T-helper 9 cell (primary cell): ENCODE results near the gene SHB.

Experiments used
- DNase-seq: peaks from one replicate; pipeline ENCODE4 v3.0.0-alpha.2; 2020

SHB gene

DNA sequence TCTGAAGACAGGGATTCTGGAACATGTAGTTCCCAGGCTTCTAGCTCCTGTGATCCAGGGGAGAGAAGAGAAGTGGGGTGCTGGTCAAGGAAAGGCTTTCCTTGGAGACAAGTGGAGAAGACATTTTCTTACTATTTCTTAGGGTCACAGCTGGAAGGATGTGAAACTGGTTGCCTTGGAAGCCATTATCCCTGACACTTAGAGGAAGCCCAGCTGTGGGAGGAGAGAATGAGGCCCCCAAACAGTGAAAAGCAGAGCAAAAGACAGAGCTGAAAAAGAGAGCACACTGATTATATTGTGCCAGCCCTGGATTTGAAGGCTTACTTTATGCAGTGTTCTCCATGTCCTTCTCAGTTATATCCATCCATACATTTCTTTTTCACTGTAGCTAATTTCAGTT, 17.5 kb upstream of the SHB start:
- DNase-seq = no peak

DNA sequence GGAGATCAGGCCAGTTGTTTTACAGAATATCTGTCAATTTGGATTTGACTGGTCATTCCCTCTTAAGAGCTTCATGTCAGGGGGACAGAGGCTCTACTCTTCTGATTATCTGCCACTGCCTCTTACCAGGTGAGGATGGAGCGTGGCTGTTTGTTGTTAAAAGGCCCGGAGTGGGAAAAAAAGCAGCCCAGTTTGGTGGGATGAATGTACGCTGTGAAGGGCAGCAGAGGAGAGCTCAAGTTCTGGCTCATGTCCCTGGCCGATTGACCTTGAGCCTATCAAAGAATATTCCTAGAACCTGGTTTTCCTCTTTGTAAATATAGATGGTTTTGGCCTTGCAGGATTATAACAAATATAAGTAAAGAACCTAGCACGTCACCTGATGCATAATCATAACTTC, 16.3 kb upstream of the SHB start:
- DNase-seq = no peak

DNA sequence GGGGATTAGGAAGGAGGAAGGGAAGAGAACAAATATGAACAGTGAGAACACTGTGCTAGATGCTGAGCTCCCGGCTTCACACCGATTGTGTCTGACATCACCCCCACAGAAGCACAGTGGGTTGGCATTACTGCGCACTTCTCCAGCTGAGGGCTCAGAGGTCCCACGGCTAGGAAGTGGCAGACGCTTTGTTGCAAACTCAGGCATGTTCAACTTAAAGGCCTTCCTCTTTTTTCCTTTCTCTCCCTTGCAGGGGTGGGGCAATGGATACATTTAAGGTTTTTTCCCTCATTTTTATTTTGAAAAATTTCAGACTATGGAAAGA, 15.5 kb upstream of the SHB start:
- no peak for DNase-seq

DNA sequence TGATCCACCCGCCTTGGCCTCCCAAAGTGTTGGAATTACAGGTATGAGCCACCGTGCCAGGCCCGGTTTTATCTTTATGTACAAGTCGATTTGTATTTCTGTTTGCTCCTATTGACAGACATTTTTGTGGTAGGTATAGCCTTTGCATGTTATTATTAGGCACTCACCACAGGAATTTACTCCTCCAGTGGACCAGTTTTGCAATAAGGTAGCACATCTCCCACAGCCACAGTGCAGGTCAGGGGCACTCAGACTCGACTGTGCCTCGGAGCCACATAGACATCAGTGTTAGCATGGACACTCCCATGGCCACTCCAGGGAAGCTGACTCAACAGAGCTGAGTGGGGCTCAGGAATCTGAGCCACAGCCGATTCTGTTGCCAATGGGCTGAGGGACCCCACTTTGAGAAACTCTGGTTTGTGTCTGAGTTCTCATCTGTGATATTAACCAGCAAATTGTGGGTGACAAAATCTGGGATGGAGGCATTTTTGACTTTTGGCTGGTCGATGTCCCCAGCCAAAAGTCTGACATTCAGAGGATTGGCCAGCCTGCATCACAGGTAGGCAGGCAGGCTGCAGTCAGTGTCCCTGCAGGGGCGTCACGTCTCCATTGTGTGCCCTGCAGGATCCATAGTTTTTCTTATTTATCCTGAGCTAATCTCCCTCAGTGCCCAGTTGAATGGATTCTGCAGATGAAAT, 15.0 kb upstream of the SHB start:
- DNase-seq = no peak

DNA sequence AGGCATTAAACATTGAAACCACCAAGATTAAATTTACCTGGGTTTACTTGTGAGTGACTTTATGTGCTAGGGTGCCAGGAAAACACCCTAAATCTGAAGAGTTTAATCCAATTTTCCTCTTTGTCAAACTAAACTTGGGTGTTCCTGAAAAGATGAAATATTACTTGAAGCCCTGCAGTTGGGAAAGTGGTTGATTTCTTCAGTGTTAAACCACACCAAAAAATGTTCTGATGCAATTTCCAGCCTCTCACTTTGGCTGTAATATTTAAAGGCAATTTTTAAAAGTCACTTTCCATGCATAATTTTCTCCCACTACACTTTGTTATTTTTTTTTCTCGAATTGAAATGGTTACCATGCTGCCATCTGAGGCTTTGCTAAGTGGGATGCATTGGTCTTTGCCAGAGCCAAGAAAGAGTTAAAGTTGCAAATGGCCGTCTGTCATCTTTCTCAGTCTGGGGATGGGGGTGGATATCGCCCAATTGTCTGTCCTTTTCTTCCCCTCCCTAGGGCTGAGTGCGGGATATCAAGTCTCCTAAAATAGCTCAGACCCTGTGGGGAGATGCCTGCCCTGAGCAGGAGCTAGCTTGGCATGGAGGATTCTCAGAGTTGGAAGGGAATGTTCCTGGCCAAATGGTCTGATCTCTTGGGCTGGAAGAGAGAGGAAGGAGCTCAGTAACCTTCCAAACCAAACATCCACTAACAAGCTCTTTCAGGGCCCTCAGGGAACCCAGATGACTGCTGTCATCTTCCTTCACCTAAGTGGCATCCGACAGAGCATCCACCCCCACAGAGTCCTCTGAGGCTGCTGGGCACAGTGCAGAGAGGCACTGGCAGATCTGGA, 13.6 kb upstream of the SHB start:
- DNase-seq = no peak

DNA sequence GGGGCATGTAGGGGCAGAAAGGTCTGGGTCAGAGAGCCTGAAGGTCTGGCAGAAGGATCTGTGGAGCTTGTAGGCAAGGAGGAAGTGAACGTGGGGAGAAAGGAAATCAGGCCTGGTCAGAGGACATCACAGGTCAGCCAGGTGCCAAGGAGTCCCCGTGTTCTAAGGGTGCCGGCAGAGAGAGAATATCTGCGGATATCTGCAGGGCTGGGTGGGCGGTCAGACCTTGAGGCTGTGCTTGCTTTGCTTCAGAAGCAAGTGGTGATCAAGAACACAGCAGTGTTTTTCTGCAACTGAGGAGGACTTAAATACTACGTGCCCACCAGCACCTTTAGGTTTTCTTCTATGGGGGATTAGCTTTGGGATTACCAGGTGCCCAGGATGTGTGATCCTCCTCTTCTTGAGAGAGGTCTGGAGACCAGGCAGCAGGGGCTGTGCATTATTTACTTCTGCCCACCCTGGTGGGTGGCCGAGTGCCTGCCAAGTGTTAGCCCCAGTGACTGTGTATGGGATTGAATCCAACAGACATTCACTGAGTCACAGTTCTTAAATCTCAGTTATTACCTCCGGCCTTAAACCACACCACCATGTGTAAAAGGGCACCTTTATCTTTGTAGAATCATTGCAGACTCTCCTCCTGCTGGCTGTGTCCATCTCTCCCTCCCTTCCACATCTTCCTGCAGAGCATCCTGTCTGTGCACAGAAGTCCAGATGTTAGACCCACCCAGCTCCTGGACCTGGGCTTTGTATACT, 12.5 kb upstream of the SHB start:
- no peak for DNase-seq

DNA sequence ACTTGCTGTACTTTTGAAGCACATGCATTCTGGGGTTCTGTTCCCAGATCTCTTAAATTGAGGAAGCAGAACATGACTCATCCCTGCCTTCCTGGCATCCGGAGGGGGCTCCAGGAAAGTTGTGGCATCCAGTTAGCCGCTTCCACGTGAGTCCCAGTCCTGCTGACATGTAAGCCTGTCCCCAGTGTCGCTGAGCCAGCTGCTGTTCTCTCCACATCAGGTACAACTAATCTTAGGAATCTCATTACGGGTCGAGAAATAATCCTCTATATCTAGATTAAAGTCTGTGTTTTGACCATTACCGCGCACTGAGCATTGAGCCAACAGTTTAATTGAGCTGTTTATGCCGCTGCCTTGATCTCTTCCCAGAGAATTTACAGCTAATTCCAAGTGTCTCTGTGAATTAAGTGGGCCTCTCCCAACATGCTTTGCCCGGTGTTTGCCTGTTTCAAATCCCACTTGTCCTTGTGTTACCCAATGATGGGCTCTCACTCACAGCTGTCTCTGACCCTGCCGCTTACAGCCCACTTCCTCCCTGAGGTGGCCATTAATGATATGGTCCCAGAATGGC, 10.5 kb upstream of the SHB start:
- DNase-seq = no peak

DNA sequence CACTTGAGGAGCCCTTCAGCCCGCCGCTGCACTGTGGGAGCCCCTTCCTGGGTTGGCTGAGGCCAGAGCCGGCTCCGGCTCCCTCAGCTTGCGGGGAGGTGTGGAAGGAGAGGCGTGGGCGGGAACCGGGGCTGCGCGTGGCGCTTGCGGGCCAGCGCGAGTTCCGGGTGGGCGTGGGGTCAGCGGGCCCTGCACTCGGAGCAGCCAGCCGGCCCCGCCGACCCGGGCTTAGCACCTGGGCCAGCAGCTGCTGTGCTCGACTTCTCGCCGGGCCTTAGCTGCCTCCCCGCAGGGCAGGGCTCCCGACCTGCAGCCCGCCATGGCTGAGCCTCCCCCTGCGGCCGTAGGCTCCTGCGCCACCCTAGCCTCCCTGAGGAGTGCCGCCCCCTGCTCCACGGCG, 6.2 kb upstream of the SHB start:
- no peak for DNase-seq

DNA sequence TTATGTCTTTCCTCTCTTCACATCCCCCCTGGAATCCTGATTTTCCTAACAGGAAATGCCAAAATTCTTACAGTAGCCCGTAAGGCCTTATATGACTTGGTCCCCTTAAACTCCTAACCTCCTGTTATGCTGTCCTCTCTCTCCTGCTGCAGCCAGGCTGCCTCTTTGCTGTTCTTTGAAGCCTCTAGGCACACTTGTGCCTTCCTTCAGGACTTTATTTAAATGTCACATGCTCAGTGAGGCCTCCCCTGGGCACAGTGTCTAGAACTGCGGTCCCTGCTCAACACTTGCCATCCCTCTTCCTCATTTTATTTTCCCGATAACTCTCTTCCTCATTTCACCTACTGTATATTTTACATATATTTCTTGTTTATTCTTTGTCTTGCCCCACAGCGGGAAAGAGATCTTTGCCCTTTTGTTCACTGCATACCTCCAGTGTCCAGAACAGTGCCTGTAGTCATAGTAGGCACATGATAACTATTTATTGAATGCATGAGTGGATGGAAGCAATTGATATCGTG, 5.5 kb upstream of the SHB start:
- DNase-seq = no peak

DNA sequence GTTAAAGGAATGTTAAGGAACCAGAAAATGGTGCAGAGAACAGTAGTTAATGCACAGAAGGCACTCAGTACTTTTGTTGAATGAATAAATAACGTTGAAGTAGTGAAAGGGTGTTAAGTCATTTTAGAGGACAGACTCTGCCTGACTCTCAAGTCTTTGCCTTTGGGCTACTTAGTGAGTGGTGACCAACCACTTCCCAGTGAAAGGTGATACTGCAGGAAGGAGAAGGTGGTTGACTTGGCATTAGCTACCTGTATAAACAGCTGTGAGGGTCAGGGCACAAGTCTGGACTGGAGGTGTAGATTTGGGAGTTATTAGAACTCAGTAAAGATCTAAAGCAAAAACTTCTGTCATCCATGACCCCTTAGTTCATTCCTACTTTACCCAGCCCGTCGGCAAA, 4.9 kb upstream of the SHB start:
- no peak for DNase-seq

DNA sequence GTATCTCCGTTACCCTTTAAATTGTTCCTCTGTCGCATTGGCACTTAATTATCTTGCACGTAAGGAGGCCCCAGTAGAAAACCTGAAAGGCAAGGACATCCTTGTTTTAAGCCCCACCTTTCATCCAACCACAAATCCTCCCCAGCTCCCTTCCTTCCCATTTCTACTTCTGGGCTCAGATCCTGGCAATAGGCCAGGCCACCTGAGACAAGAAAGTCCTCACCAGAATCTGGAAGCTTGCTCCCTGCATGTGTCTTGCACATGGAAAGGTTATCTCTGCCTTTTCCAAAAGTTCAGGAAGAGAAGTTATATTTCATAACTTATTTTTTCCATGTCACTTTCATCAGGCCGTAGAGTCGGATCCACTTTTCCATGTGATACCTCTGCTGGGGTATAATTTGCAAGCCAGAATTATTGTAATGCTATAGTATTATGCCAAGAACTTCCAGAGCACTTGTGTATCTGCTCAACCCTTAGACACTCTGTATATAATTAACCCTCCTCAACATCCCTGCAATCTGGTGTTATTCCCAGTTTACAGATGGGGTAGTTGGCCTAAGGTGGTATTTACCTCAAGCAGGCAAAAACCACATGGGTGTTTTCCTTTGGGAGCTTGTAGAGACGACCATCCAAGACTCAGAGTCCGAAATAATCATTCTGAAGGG, 2.6 kb upstream of the SHB start:
- DNase-seq = no peak

DNA sequence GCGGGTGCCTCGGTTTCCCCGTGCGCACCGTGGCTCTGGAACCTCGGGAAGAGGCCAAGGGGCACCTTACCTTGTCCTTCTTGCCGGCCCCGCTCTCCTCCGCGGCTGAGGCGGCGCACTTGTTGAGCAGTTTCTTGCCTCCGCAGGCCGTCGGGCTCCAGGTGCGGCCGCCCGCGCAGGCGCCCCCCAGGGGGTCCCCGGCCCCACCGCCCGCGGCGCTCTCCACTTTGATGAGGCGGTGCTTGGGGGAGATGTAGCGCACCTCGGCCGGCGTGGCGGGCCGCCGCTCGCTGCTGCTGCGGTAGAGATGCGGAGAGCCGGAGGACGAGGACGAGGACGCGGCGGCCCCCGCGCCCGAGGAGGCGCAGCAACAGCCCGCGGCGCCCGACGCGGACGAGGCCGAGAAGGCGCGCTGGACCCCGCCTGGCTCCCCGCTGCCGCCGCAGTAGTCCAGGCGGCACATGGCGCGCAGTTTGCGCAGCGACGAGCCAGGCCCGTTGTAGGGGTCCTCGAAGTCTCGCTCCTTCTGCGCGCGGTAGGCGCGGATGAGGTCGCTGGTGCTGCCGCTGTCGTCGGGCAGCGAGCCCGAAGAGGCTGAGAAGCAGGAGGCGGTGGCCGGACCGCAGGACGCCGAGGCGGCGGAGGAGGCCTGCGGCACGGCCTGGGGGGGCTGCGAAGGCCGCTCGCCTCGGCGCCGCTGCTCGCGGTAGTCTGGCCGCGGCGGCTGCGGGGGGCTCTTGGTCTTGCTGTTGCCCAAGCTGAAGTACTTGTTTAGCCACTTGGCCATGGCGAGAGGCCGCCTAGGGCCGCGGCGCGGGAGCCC, 957 bp downstream of the SHB start:
- no peak for DNase-seq

DNA sequence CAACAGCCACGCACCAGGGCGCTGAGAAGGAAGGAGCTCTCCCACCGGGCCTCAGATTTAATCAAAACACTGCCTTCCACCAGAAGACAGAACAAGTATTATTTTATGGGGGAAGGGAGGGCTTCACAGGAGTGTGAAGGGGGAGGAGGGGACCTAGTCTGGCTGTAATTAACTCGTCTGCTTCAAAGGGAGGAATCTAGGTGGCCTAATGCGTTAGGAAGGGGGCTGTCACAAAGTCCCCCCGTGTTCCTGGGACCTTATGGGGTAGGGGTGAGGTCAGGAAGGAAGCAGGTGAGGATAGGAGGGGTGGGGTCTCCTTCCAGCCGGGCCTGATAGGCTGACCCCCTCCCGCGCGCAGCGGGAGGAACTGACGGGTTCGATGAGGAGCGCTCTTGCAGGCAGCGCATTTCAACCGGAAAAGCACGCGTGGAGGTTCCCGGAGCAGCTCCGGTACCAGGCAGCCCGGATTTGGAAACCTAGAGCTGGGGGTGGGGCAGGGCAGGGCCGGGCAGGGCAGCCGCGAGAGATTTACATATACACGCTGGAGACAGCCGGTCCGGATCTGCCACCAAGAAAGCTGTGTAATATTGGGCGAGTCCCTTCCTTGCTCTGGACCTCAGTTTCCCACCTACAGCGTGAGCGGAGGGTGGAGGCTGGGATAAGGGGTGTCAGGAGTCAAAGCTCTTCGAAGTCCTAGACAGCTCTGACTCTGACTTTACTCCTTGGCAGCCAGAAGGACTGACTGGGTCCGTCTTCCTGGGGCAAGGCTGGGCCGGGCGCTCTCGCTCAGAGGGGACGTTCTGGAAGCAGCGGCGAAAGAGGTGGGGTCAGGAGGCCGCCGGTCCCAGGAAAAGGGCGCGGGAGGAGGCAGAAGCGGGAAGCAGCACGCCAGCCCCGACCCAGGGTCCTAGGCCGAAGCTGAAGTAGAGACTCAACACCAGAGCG, 1.8 kb downstream of the SHB start:
- DNase-seq = peak; percentile 8

DNA sequence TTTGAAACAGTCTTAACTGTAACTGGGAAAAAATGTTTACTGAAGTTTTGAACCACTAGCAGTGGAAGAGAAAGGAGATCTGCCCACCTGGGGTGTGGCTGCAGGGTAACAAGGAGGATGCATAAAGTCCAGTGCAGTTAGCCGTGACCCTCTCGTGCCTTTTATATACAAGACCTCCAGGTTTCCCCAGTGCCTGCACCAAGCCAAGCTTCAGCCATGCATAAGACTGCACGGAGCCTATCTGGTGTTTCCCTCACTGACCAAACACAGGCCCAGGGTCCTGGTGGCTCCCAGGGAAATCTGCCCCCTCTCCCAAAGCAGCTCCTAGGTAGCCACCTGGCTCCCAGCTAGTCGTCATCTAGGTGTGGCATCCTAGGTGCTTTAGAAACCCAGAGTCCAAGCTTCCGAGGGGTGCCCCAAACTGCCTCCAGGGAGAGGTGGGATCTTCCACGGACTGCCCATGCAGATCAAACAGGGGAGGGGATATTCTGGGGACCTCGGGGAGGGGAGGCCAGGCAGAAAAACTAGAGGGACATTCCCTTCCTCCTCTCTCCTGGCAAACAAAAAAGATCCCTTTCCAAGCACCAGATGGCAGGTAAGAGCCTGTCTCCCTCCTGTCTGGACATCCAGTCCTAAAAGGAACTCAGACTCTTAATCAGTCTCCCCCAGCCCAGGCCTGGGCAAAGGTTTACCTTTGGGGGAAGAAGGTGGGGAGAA, 2.7 kb downstream of the SHB start:
- no peak for DNase-seq

DNA sequence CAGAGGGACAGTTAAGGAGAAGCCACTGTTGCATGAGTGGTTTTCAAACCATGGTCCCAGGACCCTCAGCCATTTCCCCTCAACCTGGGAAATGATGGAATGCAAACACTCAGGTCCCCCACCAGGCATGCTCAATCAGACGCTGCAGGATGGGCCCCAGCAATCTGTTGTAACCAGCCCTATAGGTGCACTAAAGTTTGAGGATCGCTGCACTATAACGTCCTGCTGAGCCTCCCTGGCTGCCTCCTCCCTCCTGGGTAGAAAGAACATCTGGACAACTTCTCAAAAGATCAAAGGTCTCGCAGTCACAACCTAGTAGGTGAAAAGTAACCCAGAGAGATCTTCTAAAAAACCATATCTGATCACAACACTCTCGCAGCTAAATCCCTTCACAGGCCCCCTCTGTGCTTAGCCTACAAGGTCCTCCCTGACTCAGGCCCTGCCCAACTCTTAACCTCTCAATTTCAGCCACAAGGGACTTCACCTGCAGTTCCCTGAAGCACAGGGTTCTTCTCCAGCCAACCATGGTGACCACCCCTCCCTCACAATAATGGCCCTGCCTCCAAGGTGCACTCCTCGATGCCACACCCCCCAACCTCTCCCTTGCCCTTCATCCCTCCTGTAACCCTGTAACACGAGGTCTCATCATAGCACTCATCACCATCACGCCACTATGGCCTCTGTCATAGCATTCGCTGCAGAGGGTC, 3.5 kb downstream of the SHB start:
- DNase-seq = no peak

DNA sequence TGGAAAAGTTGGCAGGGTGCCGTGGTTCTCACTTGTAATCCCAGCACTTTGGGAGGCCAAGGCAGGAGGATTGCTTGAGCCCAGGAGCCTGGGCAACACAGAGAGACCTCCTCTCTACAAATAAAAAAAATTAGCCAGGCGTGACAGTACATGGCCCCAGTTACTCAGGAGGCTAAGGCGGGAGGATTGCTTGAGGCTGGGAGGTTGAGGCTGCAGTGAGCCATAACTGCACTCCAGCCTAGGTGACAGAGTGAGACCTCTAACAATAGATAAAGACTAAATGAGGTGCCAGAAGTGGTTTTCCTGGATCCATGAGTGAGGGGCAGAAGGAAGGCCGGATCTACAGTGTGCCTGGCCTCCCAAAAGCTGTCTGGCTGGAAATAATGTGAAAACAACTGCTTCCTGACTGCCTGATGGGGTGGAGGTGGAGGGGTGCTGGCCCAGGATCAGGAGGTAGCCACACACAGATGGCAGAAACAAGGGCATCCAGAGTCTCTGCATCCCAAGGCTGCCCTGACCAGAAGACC, 4.1 kb downstream of the SHB start:
- DNase-seq = no peak

DNA sequence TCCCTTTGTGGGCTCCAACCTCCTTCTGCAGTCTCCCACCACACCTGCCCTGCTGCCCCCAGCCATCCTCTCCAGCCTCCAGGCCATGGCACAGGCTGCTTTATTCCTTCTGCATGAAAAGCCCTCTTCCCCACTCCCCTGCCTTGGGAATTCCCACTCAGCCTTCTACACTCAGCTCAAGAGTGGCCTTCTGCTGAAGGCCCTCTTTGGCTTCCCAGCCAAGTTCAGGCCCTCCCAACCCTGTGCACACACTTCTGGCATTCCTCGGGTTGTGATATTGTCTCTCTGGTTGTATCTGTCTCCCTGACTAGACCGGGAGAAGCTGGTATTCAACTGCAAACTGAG, 5.7 kb downstream of the SHB start:
- no peak for DNase-seq

DNA sequence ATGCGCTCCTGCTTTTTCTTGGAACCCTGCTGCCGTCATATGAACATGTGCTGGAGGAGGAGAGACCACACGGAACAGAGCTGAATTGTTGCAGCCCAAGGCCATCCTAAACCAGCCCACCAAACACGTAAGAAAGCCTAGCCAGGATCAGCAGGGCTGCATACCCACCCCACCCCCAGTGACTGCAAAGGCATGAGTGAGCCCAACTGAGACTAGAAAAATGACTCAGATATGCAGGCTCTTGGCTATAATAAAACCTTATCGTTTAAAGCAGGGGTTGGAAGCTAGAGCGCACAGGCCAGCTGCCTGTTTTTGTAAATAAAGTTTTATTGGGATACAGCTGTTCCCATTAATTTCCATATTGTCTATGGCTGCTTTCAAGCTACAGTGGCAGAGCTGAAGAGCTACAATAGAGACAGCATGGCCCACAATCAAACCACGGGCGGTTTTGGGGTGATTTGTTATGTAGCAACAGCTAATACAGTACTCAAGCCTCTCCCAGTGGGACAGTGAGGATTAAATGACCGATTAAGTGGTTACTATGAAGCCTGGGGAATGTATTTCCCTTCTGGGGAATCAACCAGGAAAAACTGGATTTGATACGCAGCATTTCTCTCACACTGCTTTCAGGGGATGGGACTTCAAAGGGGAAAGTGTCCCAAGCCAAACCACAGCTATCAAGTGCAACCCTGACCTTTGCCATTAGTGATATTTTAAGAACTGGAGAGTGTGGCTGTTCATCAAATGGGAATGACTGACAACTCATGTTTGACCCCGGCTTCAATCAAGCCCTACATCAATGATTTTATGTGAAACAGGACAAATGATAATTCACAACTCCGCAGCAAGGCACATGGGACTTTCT, 6.3 kb downstream of the SHB start:
- DNase-seq = no peak
